Activated CD4-positive, alpha-beta memory T cell treated with anti-CD3 and anti-CD28 coated beads, Interleukin-2, amount 10 ng/mL, durations not matched to agents 7 days and 5 days (primary cell): ENCODE results near the gene HEBP2. TPM values are rescaled to one million over a fixed set of nuclear protein-coding genes. Genes with fewer than 3 reads are reported as not detected.

ENCODE experiments used
- CTCF ChIA-PET: fragments of 350-600 bp; sonication (Branson Sonifier 250); formaldehyde crosslinking; loops from one replicate; lab custom pipeline; 2021; ENCODE audit warnings: antibody characterized with exemption, inconsistent platforms; lab: Charles Lee
- POLR2A ChIA-PET: fragments of 350-600 bp; sonication (Branson Sonifier 250); formaldehyde crosslinking; loops from one replicate; lab custom pipeline; 2021; ENCODE audit warnings: antibody characterized with exemption; lab: Charles Lee
- DNase-seq: peaks from one replicate; pipeline ENCODE4 v3.0.0-alpha.2; 2020
- H3K27ac Mint-ChIP-seq: one replicate; pipeline ENCODE4 v1.8.0; 2021; ENCODE audit warnings: mild to moderate bottlenecking, mixed read lengths
- H3K27me3 Mint-ChIP-seq: one replicate; pipeline ENCODE4 v1.8.0; 2021; ENCODE audit warnings: mixed read lengths
- H3K36me3 Mint-ChIP-seq: one replicate; pipeline ENCODE4 v1.8.0; 2021; ENCODE audit warnings: low read depth, mixed read lengths
- H3K4me1 Mint-ChIP-seq: one replicate; pipeline ENCODE4 v1.8.0; 2021; ENCODE audit warnings: mixed read lengths
- H3K4me3 Mint-ChIP-seq: one replicate; pipeline ENCODE4 v1.8.0; 2021; ENCODE audit warnings: mild to moderate bottlenecking, mixed read lengths
- H3K9me3 Mint-ChIP-seq: one replicate; pipeline ENCODE4 v1.8.0; 2021; ENCODE audit warnings: mixed read lengths
- total RNA-seq, 2 experiments: library from RNA; stranded (reverse); gene quantifications; one replicate each; pipeline ENCODE4 v1.2.3, GENCODE V29; 2021

HEBP2 gene
- total RNA-seq, 2 experiments from 2014 or later, result 69.5 to 70.3 TPM

- POLR2A ChIA-PET, result interaction anchor here (0.7 to 1.8 kb wide), 11 partner anchors 9 to 837 kb away, joined by 3 to 20 read pairs (median 4); partner anchors contain the start of genes CCDC28A, HEBP2 and TXLNB
- Mint-ChIP-seq H3K27ac (peak overlapping the region; percentile 89), H3K4me1 (peaks cover 38% of the 10 kb centered on the region), H3K27me3 (no peaks in the 10 kb centered on the region), H3K9me3 (peaks cover 2% of the 10 kb centered on the region), H3K4me3 (peak overlapping the region; percentile 58), H3K36me3 (no peaks in the 10 kb centered on the region)
- CTCF ChIA-PET, result interaction anchor here (0.7 to 4.2 kb wide), 11 partner anchors 10 to 1663 kb away, joined by 3 to 18 read pairs (median 4); partner anchors contain the start of genes HEBP2 and MAP3K5
- peak; percentile 74 for DNase-seq
These were observed 51.1 kb downstream of the HEBP2 start for GRCh38 chr6:138454981-138455706.

- POLR2A ChIA-PET, result interaction anchor here (0.7 to 1.8 kb wide), 13 partner anchors 9 to 836 kb away, joined by 3 to 20 read pairs (median 4); partner anchors contain the start of genes CCDC28A, HEBP2 and TXLNB
- Mint-ChIP-seq H3K4me1 (peaks cover 33% of the 10 kb centered on the region), H3K36me3 (no peaks in the 10 kb centered on the region), H3K4me3 (peak overlapping the region; percentile 58), H3K9me3 (peaks cover 2% of the 10 kb centered on the region), H3K27me3 (no peaks in the 10 kb centered on the region), H3K27ac (peak overlapping the region; percentile 89)
- DNase-seq, result peak; percentile 46
- CTCF ChIA-PET, result interaction anchor here (0.7 to 4.2 kb wide), 12 partner anchors 9 to 1664 kb away, joined by 3 to 18 read pairs (median 4); partner anchors contain the start of genes HEBP2 and MAP3K5
These were observed 51.9 kb downstream of the HEBP2 start for GRCh38 chr6:138455746-138456400.

DNA sequence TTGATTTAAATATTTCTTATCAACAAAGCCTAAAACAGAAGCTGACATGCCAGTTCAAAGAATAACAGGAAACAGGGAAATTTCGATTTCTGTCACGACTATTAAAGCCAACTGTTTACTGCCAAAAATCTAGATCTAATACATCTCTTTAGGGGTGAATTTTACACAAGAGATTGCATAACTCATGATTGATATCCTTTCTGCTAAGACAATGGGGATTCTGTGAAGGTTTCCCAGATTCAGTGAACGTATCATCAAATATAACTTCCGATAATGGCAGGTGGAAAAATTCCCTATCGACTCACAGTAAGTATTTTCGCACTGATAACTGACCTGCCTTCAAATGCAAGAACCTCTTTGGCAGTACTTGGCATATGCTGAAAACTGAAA, 52.4 kb downstream of the HEBP2 start:
- peaks cover 4% of the 10 kb centered on the region for H3K9me3 Mint-ChIP-seq
- no peaks in the 10 kb centered on the region for H3K36me3 Mint-ChIP-seq
- H3K27ac Mint-ChIP-seq, result peak overlapping the region; percentile 89
- peak overlapping the region; percentile 58 for H3K4me3 Mint-ChIP-seq
- H3K4me1 Mint-ChIP-seq, result peaks cover 32% of the 10 kb centered on the region
- CTCF ChIA-PET, result interaction anchor here (0.7 to 4.2 kb wide), 5 partner anchors 14 to 341 kb away, joined by 3 to 18 read pairs (median 4); no protein-coding TSS in a partner anchor
- POLR2A ChIA-PET, result interaction anchor here (0.7 to 1.8 kb wide), 8 partner anchors 10 to 351 kb away, joined by 3 to 20 read pairs (median 4); partner anchors contain the start of genes CCDC28A and HEBP2
- H3K27me3 Mint-ChIP-seq, result no peaks in the 10 kb centered on the region
- DNase-seq, result no peak

GRCh38 chr6:138461647-138462046, 57.6 kb downstream of the HEBP2 start:
- Mint-ChIP-seq H3K36me3 (peaks cover 4% of the 10 kb centered on the region), H3K9me3 (peaks cover 8% of the 10 kb centered on the region), H3K27ac (no peak overlapping the region), H3K4me3 (no peak overlapping the region), H3K4me1 (peaks cover 11% of the 10 kb centered on the region), H3K27me3 (no peaks in the 10 kb centered on the region)
- DNase-seq, result no peak
- ChIA-PET POLR2A (no interaction called here), CTCF (no interaction called here)

DNA sequence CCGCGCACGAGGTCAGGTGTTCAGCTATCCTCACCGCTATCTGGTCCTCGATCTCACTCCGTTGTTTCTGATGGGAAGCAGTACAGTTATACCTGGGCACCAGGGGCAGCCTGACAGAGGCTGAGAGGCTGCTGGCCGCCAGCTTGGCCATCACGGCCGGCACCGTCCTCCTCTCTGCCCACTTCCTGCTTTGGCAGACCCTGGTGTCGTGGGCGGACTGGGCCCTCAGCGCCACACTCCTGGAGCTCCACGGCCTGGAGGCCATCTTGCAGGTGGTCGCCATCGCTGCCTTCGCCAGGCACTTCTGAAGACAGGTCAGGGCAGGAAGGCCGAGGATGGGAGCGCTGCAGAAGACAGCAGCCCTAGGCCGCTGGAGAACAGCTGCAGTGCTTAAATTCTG, 60.1 kb downstream of the HEBP2 start:
- H3K9me3 Mint-ChIP-seq, result peaks cover 6% of the 10 kb centered on the region

DNA sequence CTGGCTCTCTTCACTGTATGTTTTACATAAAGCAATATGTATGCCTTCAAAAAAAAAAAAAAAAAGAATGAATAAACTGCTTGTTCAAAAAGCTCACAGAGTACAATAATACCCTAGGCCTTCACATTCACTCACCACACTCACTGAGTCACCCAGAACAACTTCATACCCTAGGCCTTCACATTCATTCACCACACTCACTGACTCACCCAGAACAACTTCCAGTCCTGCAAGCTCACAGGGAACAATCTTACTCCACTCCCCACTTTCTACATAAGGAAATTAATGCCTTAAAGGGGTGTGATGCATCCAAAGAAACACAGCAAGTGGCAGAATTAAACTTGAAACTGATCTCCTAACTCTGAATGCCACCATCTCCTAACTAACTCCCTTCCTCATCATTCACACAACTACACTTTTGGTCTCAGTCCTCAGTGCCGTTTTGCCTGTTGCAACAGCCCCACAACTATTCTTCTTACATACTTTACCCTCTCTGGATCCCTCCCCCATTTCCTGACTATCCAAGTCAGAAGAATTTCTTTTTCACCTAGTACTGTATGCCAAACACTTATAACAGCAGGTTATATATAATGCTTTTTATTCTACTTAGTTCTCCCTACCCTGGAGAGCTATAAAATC, 61.1 kb downstream of the HEBP2 start:
- H3K4me3 Mint-ChIP-seq, result no peak overlapping the region
- H3K27ac Mint-ChIP-seq, result no peak overlapping the region
- peaks cover 5% of the 10 kb centered on the region for H3K4me1 Mint-ChIP-seq
- no peak for DNase-seq
- CTCF ChIA-PET, result interaction anchor here (1.0 to 1.1 kb wide), 2 partner anchors 10 to 17 kb away, joined by 3 read pairs; no protein-coding TSS in a partner anchor
- no peaks in the 10 kb centered on the region for H3K27me3 Mint-ChIP-seq
- peaks cover 4% of the 10 kb centered on the region for H3K36me3 Mint-ChIP-seq
- POLR2A ChIA-PET, result interaction anchor here (1.1 kb wide), 1 partner anchor 10 kb away, joined by 7 read pairs; no protein-coding TSS in a partner anchor
- peaks cover 6% of the 10 kb centered on the region for H3K9me3 Mint-ChIP-seq

More for the DNA sequence above, 60.1 kb downstream of the HEBP2 start:
- Mint-ChIP-seq H3K4me1 (peaks cover 5% of the 10 kb centered on the region), H3K36me3 (peaks cover 4% of the 10 kb centered on the region), H3K4me3 (no peak overlapping the region), H3K27ac (no peak overlapping the region), H3K27me3 (no peaks in the 10 kb centered on the region)
- CTCF ChIA-PET, result no interaction called here
- DNase-seq, result no peak
- POLR2A ChIA-PET, result no interaction called here

- H3K27me3 Mint-ChIP-seq, result no peaks in the 10 kb centered on the region
- peaks cover 5% of the 10 kb centered on the region for H3K4me1 Mint-ChIP-seq
- no peak overlapping the region for H3K4me3 Mint-ChIP-seq
- H3K27ac Mint-ChIP-seq, result no peak overlapping the region
- CTCF ChIA-PET, result no interaction called here
- POLR2A ChIA-PET, result no interaction called here
- H3K36me3 Mint-ChIP-seq, result no peaks in the 10 kb centered on the region
- no peaks in the 10 kb centered on the region for H3K9me3 Mint-ChIP-seq
- DNase-seq, result no peak
These were observed 63.9 kb downstream of the HEBP2 start for GRCh38 chr6:138467901-138468300.

GRCh38 chr6:138468320-138469015, 64.4 kb downstream of the HEBP2 start:
- Mint-ChIP-seq H3K36me3 (no peaks in the 10 kb centered on the region), H3K4me3 (no peak overlapping the region), H3K27ac (no peak overlapping the region), H3K9me3 (no peaks in the 10 kb centered on the region), H3K27me3 (no peaks in the 10 kb centered on the region), H3K4me1 (peaks cover 5% of the 10 kb centered on the region)
- no peak for DNase-seq
- POLR2A ChIA-PET, result no interaction called here
- CTCF ChIA-PET, result no interaction called here

Other genes starting within 250 kb of the HEBP2 start
- under 1 TPM; 0.50 to 0.55 TPM for gene ARFGEF3, start 242.3 kb upstream of the HEBP2 start, total RNA-seq
- gene PBOV1, start 185.7 kb upstream of the HEBP2 start, total RNA-seq, result not detected
- gene SMIM28, start 26.3 kb upstream of the HEBP2 start, total RNA-seq, result not detected
- gene NHSL1, start 95.3 kb downstream of the HEBP2 start, total RNA-seq, result 1 to 10 TPM; 1.0 to 1.4 TPM